Heart left ventricle (tissue), 13 donors: ENCODE data around the gene MRPL24.

ENCODE experiments used
- POLR2A ChIP-seq, 2 donors: fragments of 450-650 bp; IDR thresholded peaks; one replicate each; pipeline ENCODE4 v1.6.1; 2017; ENCODE audit warnings: antibody characterized with exemption in 2 of 2, mild to moderate bottlenecking in 2 of 2, moderate library complexity in 2 of 2
- TF ChIP-seq, protein P1 (sequence below), 12 donors: fragments of 200-600 bp; sonication (generic) in 4 of 12; IDR thresholded peaks; one replicate each; pipeline versions ENCODE4 v1.5.0 to v1.8.0; 2018 to 2022; ENCODE audit warnings: antibody characterized with exemption in 12 of 12, mild to moderate bottlenecking in 5 of 12
- donor health status: ischemic (EF 13 %, LVEDD 7.1; RV severe dilation, severe dysfunction).
- donor health status: DM: no; HTN: yes; CAD: no.
- donor health status: DM: no; HTN: no; CAD: no.
- donor health status: ischemic (EF 25% LVEDD 6.9; RV normal size, moderate dysfunction).
- donor health status: ischemic (EF 25% LVEDD 5.7; RV mildly dilated, moderate dysfunction).
- donor health status: ischemic (EF 35%, LVEDD 5.7; RV mildly dilated, moderate dysfunction).
- donor health status: nonischemic (EF 11% LVEDD 7.7; RV severe dilation, severe dysfunction).
- donor health status: DM: yes; HTN: yes; CAD: no.
- donor health status: PGD.
- donor health status: ischemic (EF 29% LVEDD 5.4; RV normal size, mild dysfunction).
- donor health status: nonischemic (EF 23%, LVEDD 6.1; RV moderate dilation, normal function).

DNA sequence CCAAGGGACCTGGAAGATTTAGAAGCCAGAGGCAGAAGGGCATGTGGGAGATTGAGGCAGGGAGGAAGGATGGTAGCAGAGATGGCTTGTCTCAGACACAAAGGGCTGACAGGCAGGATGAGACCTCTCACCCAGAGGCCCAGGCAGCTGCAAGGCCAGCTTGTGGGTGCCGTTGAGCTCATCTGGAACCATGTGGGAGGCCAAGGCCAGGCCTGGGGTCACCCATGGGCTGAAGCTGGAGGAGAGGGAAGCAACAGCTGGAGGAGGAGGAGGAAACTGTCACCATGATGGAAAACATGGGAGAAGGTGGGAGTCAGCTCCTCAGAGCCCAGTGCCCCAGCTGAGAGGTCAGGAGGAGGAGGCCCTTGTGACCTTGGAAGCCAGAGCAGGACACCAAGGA is 41.9 kb downstream of the MRPL24 start:
- TF ChIP-seq, protein P1, sequence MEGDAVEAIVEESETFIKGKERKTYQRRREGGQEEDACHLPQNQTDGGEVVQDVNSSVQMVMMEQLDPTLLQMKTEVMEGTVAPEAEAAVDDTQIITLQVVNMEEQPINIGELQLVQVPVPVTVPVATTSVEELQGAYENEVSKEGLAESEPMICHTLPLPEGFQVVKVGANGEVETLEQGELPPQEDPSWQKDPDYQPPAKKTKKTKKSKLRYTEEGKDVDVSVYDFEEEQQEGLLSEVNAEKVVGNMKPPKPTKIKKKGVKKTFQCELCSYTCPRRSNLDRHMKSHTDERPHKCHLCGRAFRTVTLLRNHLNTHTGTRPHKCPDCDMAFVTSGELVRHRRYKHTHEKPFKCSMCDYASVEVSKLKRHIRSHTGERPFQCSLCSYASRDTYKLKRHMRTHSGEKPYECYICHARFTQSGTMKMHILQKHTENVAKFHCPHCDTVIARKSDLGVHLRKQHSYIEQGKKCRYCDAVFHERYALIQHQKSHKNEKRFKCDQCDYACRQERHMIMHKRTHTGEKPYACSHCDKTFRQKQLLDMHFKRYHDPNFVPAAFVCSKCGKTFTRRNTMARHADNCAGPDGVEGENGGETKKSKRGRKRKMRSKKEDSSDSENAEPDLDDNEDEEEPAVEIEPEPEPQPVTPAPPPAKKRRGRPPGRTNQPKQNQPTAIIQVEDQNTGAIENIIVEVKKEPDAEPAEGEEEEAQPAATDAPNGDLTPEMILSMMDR (IDR thresholded peaks at IDR 0.05), result no peak
- TF ChIP-seq POLR2A (IDR thresholded peaks at IDR 0.05), result no peak
